Measurements from ENCODE around the gene ABHD12B. TPM values are rescaled to one million over a fixed set of nuclear protein-coding genes. Genes with fewer than 3 reads are reported as not detected.

Gene ABHD12B
- total RNA-seq, 1 donor from 2014 or later: not detected

DNA sequence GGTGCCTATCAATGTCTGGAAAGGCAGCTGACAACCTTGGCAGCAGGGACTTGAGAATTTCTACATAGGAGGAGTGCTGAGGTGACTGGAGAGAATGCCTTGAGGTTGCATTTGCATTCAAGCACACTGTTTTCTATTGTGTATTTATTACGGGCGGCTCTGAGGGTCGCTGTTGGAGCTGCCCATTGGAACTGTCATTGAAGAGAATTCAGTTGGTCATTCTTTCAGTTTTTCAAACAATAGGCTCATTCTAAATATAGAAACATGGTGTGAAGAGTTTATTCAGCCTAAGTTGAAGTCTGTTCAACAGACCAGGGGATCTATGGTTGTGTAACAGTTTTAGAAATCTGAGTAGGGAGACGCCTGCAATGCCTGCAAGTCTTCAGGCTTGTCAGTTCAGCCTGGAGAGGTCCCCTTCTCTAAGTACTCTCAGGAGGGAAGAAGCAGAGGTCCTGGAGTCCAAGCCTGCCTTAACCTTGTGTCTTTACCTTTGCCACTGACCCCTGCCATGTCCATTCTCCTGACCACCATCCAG lies 9.8 kb upstream of the ABHD12B start:
- H3K4me3 Mint-ChIP-seq (ENCODE audit: unreplicated experiment): no peak overlapping the region
- DNase-seq (ENCODE audit: low read depth): no peak
- Histone ChIP-seq H3K36me3 (ENCODE audit: insufficient read depth, low read length) (no peaks in the 10 kb centered on the region), H3K9me3 (ENCODE audit: insufficient read depth, low read depth, low read length) (no peaks in the 10 kb centered on the region), H3K4me1 (ENCODE audit: insufficient read depth, low read length) (peaks cover 10% of the 10 kb centered on the region), H4K20me1 (ENCODE audit: insufficient read depth, low read length) (no peaks in the 10 kb centered on the region), H3K79me2 (ENCODE audit: insufficient read depth, low read length) (no peaks in the 10 kb centered on the region), H3K9ac (ENCODE audit: low read length) (no peak overlapping the region), H3K4me2 (ENCODE audit: low read length) (no peak overlapping the region), H3K27me3 (ENCODE audit: insufficient read depth, low read length) (peaks cover 6% of the 10 kb centered on the region), H2AFZ (ENCODE audit: low read depth, low read length) (no peak overlapping the region), H3K27ac (ENCODE audit: low read depth, low read length) (no peak overlapping the region), H3K4me3 (ENCODE audit: insufficient read depth, low read depth, low read length) (no peak overlapping the region)
- H3K4me1 Mint-ChIP-seq (ENCODE audit: low read depth, unreplicated experiment): peaks cover 9% of the 10 kb centered on the region
- no peak for FAIRE-seq
- TF ChIP-seq, protein P1, sequence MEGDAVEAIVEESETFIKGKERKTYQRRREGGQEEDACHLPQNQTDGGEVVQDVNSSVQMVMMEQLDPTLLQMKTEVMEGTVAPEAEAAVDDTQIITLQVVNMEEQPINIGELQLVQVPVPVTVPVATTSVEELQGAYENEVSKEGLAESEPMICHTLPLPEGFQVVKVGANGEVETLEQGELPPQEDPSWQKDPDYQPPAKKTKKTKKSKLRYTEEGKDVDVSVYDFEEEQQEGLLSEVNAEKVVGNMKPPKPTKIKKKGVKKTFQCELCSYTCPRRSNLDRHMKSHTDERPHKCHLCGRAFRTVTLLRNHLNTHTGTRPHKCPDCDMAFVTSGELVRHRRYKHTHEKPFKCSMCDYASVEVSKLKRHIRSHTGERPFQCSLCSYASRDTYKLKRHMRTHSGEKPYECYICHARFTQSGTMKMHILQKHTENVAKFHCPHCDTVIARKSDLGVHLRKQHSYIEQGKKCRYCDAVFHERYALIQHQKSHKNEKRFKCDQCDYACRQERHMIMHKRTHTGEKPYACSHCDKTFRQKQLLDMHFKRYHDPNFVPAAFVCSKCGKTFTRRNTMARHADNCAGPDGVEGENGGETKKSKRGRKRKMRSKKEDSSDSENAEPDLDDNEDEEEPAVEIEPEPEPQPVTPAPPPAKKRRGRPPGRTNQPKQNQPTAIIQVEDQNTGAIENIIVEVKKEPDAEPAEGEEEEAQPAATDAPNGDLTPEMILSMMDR (IDR thresholded peaks at IDR 0.05; ENCODE audit: insufficient read depth, low read depth, low read length): no peak
- TF ChIP-seq EZH2 (IDR thresholded peaks at IDR 0.05; ENCODE audit: insufficient read depth, low read length): no peak
- H3K9me3 Mint-ChIP-seq (ENCODE audit: unreplicated experiment): no peaks in the 10 kb centered on the region
- no peaks in the 10 kb centered on the region for H3K36me3 Mint-ChIP-seq (ENCODE audit: low read depth, unreplicated experiment)
- H3K27me3 Mint-ChIP-seq (ENCODE audit: low read depth, unreplicated experiment): peaks cover 4% of the 10 kb centered on the region
- H3K27ac Mint-ChIP-seq (ENCODE audit: unreplicated experiment): no peak overlapping the region

DNA sequence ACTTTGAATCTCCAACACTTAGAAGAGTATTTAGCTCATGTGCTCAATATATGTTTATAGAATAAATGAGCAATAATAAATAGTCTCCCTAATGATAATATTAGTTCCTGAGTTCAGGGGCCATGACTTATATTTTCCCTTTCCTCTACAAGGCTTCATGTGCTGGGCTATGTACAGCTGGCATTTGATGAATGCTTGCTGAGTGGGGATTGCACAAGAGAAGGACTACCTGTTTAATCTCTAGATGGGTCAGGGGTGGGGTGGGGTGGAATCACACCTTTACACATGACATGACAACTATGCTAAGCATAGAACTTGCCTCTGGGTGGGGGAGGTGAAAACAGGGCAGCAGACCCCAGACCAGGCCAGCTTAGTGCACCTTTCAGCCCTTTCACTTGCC lies 7.6 kb upstream of the ABHD12B start:
- DNase-seq (ENCODE audit: low read depth) (no peak), FAIRE-seq (no peak)
- H4K20me1 ChIP-seq (ENCODE audit: insufficient read depth, low read length): no peaks in the 10 kb centered on the region
- H3K4me1 ChIP-seq (ENCODE audit: insufficient read depth, low read length): peaks cover 9% of the 10 kb centered on the region
- peaks cover 6% of the 10 kb centered on the region for H3K27me3 ChIP-seq (ENCODE audit: insufficient read depth, low read length)
- no peaks in the 10 kb centered on the region for H3K9me3 Mint-ChIP-seq (ENCODE audit: unreplicated experiment)
- H3K27me3 Mint-ChIP-seq (ENCODE audit: low read depth, unreplicated experiment): peaks cover 7% of the 10 kb centered on the region
- H2AFZ ChIP-seq (ENCODE audit: low read depth, low read length): no peak overlapping the region
- no peaks in the 10 kb centered on the region for H3K36me3 Mint-ChIP-seq (ENCODE audit: low read depth, unreplicated experiment)
- H3K79me2 ChIP-seq (ENCODE audit: insufficient read depth, low read length): no peaks in the 10 kb centered on the region
- H3K4me3 Mint-ChIP-seq (ENCODE audit: unreplicated experiment): no peak overlapping the region
- peaks cover 9% of the 10 kb centered on the region for H3K4me1 Mint-ChIP-seq (ENCODE audit: low read depth, unreplicated experiment)
- no peak overlapping the region for H3K4me3 ChIP-seq (ENCODE audit: insufficient read depth, low read depth, low read length)
- no peak overlapping the region for H3K27ac Mint-ChIP-seq (ENCODE audit: unreplicated experiment)
- H3K4me2 ChIP-seq (ENCODE audit: low read length): no peak overlapping the region
- H3K27ac ChIP-seq (ENCODE audit: low read depth, low read length): no peak overlapping the region
- H3K36me3 ChIP-seq (ENCODE audit: insufficient read depth, low read length): no peaks in the 10 kb centered on the region
- H3K9ac ChIP-seq (ENCODE audit: low read length): no peak overlapping the region
- H3K9me3 ChIP-seq (ENCODE audit: insufficient read depth, low read depth, low read length): no peaks in the 10 kb centered on the region
- TF ChIP-seq EZH2 (IDR thresholded peaks at IDR 0.05; ENCODE audit: insufficient read depth, low read length): no peak
- TF ChIP-seq, protein P1 (IDR thresholded peaks at IDR 0.05; ENCODE audit: insufficient read depth, low read depth, low read length): no peak

DNA sequence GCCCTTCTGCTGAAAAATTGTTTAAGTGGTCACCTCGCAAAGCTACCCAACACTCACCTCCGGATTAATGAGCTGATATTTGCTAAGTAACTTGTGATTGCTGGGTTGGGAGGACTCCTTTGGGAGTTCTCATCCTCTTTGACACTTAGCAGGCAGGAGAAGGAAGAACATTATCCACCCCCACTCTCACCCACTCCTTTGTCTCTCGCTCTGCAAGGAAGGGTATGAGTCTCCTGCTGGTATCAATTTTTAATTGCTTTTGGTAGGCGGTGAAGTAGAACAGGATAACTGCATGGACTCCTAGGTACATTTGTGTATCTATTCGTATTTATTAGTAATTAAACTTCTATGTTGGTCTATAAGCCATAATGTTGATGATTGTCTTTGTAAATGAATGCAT lies 6.9 kb upstream of the ABHD12B start:
- no peak for FAIRE-seq
- no peaks in the 10 kb centered on the region for H3K9me3 Mint-ChIP-seq (ENCODE audit: unreplicated experiment)
- DNase-seq (ENCODE audit: low read depth): no peak
- TF ChIP-seq, protein P1 (IDR thresholded peaks at IDR 0.05; ENCODE audit: insufficient read depth, low read depth, low read length): no peak
- TF ChIP-seq EZH2 (IDR thresholded peaks at IDR 0.05; ENCODE audit: insufficient read depth, low read length): no peak
- Histone ChIP-seq H3K36me3 (ENCODE audit: insufficient read depth, low read length) (no peaks in the 10 kb centered on the region), H3K27ac (ENCODE audit: low read depth, low read length) (no peak overlapping the region), H3K9ac (ENCODE audit: low read length) (no peak overlapping the region), H3K9me3 (ENCODE audit: insufficient read depth, low read depth, low read length) (no peaks in the 10 kb centered on the region), H3K79me2 (ENCODE audit: insufficient read depth, low read length) (no peaks in the 10 kb centered on the region), H3K4me2 (ENCODE audit: low read length) (no peak overlapping the region), H4K20me1 (ENCODE audit: insufficient read depth, low read length) (no peaks in the 10 kb centered on the region), H2AFZ (ENCODE audit: low read depth, low read length) (no peak overlapping the region), H3K27me3 (ENCODE audit: insufficient read depth, low read length) (peaks cover 6% of the 10 kb centered on the region), H3K4me1 (ENCODE audit: insufficient read depth, low read length) (peaks cover 2% of the 10 kb centered on the region), H3K4me3 (ENCODE audit: insufficient read depth, low read depth, low read length) (no peak overlapping the region)
- no peak overlapping the region for H3K27ac Mint-ChIP-seq (ENCODE audit: unreplicated experiment)
- peaks cover 13% of the 10 kb centered on the region for H3K27me3 Mint-ChIP-seq (ENCODE audit: low read depth, unreplicated experiment)
- no peaks in the 10 kb centered on the region for H3K36me3 Mint-ChIP-seq (ENCODE audit: low read depth, unreplicated experiment)
- H3K4me1 Mint-ChIP-seq (ENCODE audit: low read depth, unreplicated experiment): peaks cover 9% of the 10 kb centered on the region
- H3K4me3 Mint-ChIP-seq (ENCODE audit: unreplicated experiment): no peak overlapping the region
